Choroid plexus epithelial cell (primary cell): ENCODE measurements around the gene KIAA1958.

Experiments
- DNase-seq: peaks from one replicate; pipeline ENCODE4 v3.0.0-alpha.2; 2010; ENCODE audit warnings: low read depth
- H3K4me3 ChIP-seq: 2 replicates; pipeline ENCODE4 v1.5.1; 2011; ENCODE audit warnings: low read depth, mild to moderate bottlenecking, control low read depth, low read length, moderate library complexity
- CTCF ChIP-seq: conservative IDR thresholded peaks from 2 replicates; pipeline ENCODE4 v1.5.1; 2011; ENCODE audit warnings: low read depth, mild to moderate bottlenecking, control low read depth, inconsistent platforms, low read length, moderate library complexity

Gene KIAA1958

GRCh38 chr9:112486221-112487007 is at the start of gene KIAA1958:
TSS of gene KIAA1958 (plus strand) at chr9:112486827. CDS start at chr9:112574081, 87,254 bp downstream.
- peak within 1 kb of the TSS; percentile 80 for H3K4me3 ChIP-seq
- no peak for TF ChIP-seq CTCF
- peak; percentile 67 for DNase-seq

- TF ChIP-seq CTCF: no peak
- no peak for DNase-seq
- H3K4me3 ChIP-seq: no peak overlapping the region
Observed at GRCh38 chr9:112437406-112437805, 49.2 kb upstream of the KIAA1958 start.

DNA sequence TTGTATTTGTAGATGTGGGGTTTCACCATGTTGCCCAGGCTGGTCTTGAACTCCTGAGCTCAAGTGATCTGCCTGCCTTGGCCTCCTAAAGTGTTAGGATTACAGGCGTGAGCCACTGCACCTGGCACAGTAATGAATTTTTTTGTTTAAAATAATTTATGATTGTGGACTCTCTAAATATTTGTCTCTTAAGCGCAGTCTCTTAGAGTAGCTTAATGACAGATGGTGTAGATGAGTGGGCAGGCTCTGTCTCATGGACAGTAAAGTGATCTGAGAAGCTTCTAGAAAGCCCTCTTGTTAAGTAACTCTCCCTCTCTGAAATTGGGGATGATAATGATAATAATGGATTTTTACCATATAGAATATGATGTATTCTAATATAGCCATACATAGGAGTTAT is 47.5 kb upstream of the KIAA1958 start:
- no peak overlapping the region for H3K4me3 ChIP-seq
- TF ChIP-seq CTCF: no peak
- DNase-seq: no peak

DNA sequence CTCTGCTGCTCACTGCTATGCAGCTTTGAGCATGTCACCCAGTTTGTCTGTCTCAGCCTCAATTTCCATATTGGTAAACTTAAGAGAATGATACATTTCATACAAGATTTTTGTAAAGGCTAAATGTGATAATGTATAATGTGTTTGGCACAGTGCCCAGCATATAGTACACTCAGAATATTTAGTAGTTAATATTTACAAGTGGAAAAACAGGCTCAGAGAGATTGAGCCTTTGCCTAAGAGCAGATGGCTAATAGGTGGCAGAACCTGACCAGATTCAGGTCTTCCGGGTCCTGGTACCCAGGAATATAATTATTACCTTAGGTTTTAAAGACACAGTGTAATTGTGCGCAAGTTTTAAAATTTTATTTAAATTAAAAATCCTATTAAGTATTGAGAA is 46.8 kb upstream of the KIAA1958 start:
- no peak for TF ChIP-seq CTCF
- no peak for DNase-seq
- no peak overlapping the region for H3K4me3 ChIP-seq

DNA sequence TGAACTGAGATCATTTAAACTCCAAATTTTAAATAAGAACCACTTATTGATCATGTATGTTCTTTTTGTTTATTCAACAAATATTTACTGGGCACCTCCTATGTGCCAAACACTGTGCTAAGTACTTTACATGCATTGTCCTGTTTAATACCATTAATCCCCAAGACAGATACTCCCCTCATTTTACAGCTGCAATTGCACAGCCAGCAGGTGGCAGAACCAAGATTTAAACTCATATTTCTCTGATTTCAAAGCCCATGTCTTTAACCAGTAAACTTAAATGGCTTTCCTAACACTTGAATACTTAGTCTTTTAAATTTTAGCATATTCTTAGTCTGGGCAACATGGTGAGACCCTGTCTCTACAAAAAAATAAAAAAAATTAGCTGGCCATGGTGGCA is 43.4 kb upstream of the KIAA1958 start:
- DNase-seq: peak; percentile 64
- H3K4me3 ChIP-seq: no peak overlapping the region
- peak; percentile 74 for TF ChIP-seq CTCF

- TF ChIP-seq CTCF: no peak
- no peak for DNase-seq
- H3K4me3 ChIP-seq: no peak overlapping the region
Observed at GRCh38 chr9:112443636-112444035, 43.0 kb upstream of the KIAA1958 start.

- TF ChIP-seq CTCF: no peak
- DNase-seq: no peak
- H3K4me3 ChIP-seq: no peak overlapping the region
Observed at GRCh38 chr9:112445196-112445595, 41.4 kb upstream of the KIAA1958 start.
